ENCODE results near the gene FNDC3B.

Gene FNDC3B

GRCh38 chr3:172339892-172340291, 300.5 kb downstream of the FNDC3B start:
- Histone ChIP-seq H3F3A (ENCODE audit: low read depth) (no peaks in the 10 kb centered on the region), H3K36me3 (ENCODE audit: insufficient read depth, low read length) (peaks cover 24% of the 10 kb centered on the region; the same call in 1 of the 2 replicates)

DNA sequence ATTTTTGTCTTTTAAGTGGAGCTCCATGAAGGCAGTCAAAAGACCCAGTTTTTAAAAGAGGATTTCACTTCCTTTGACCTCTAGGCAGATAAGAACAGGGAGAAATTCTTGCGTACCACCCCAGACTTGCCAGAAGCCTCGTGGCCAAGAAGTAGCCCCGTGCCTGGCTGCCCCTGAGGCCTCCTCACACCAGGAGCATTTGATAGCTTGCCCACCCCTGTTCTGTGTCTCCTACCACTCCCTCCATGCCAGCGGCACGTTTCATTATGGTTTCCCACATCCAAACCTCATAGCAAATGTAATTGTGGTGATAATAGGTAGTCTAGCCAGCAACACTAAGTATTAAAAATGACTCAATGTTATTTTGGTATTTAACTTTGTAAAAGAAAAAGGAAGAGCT, 301.2 kb downstream of the FNDC3B start:
- Histone ChIP-seq H3K4me2 (ENCODE audit: low read depth, low read length, poor library complexity, severe bottlenecking) (no peak overlapping the region), H2AFZ (ENCODE audit: low read length) (no peak overlapping the region), H3K36me3 (ENCODE audit: insufficient read depth, low read length) (peaks cover 26% of the 10 kb centered on the region; the same call in 1 of the 2 replicates), H3K9ac (ENCODE audit: low read depth, low read length, poor library complexity, severe bottlenecking) (no peak overlapping the region), H3K79me2 (ENCODE audit: insufficient read depth, low read length) (no peaks in the 10 kb centered on the region), H3K4me1 (ENCODE audit: insufficient read depth, low read length, poor library complexity, severe bottlenecking) (no peaks in the 10 kb centered on the region), H3F3A (ENCODE audit: low read depth) (no peaks in the 10 kb centered on the region), H3K9me2 (replicated peaks; ENCODE audit: low read depth, low read length) (no peaks in the 10 kb centered on the region), H4K20me1 (ENCODE audit: insufficient read depth, low read length, poor library complexity, severe bottlenecking) (no peaks in the 10 kb centered on the region), H3K27me3 (ENCODE audit: insufficient read depth, low read length, poor library complexity, severe bottlenecking) (no peaks in the 10 kb centered on the region), H3K9me3 (ENCODE audit: insufficient read depth, low read depth, low read length) (no peaks in the 10 kb centered on the region), H3K4me3 (ENCODE audit: low read length, poor library complexity, severe bottlenecking) (no peak overlapping the region)
- TF ChIP-seq, protein P1, sequence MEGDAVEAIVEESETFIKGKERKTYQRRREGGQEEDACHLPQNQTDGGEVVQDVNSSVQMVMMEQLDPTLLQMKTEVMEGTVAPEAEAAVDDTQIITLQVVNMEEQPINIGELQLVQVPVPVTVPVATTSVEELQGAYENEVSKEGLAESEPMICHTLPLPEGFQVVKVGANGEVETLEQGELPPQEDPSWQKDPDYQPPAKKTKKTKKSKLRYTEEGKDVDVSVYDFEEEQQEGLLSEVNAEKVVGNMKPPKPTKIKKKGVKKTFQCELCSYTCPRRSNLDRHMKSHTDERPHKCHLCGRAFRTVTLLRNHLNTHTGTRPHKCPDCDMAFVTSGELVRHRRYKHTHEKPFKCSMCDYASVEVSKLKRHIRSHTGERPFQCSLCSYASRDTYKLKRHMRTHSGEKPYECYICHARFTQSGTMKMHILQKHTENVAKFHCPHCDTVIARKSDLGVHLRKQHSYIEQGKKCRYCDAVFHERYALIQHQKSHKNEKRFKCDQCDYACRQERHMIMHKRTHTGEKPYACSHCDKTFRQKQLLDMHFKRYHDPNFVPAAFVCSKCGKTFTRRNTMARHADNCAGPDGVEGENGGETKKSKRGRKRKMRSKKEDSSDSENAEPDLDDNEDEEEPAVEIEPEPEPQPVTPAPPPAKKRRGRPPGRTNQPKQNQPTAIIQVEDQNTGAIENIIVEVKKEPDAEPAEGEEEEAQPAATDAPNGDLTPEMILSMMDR (conservative IDR thresholded peaks at IDR 0.05; ENCODE audit: low read length), result no peak
- no peak for TF ChIP-seq EZH2phosphoT487 (IDR thresholded peaks at IDR 0.05; ENCODE audit: borderline replicate concordance)

More at GRCh38 chr3:172339892-172340291, 300.5 kb downstream of the FNDC3B start:
- no peaks in the 10 kb centered on the region for H3K9me2 ChIP-seq (replicated peaks; ENCODE audit: low read depth, low read length)
- no peak overlapping the region for H3K4me2 ChIP-seq (ENCODE audit: low read depth, low read length, poor library complexity, severe bottlenecking)
- H3K4me1 ChIP-seq (ENCODE audit: insufficient read depth, low read length, poor library complexity, severe bottlenecking), result no peaks in the 10 kb centered on the region
- H3K4me3 ChIP-seq (ENCODE audit: low read length, poor library complexity, severe bottlenecking), result no peak overlapping the region
- H3K27me3 ChIP-seq (ENCODE audit: insufficient read depth, low read length, poor library complexity, severe bottlenecking), result no peaks in the 10 kb centered on the region
- no peaks in the 10 kb centered on the region for H4K20me1 ChIP-seq (ENCODE audit: insufficient read depth, low read length, poor library complexity, severe bottlenecking)
- H3K9ac ChIP-seq (ENCODE audit: low read depth, low read length, poor library complexity, severe bottlenecking), result no peak overlapping the region
- no peak overlapping the region for H2AFZ ChIP-seq (ENCODE audit: low read length)
- no peak for TF ChIP-seq EZH2phosphoT487 (IDR thresholded peaks at IDR 0.05; ENCODE audit: borderline replicate concordance)
- TF ChIP-seq, protein P1 (conservative IDR thresholded peaks at IDR 0.05; ENCODE audit: low read length), result no peak
- H3K9me3 ChIP-seq (ENCODE audit: insufficient read depth, low read depth, low read length), result no peaks in the 10 kb centered on the region
- no peaks in the 10 kb centered on the region for H3K79me2 ChIP-seq (ENCODE audit: insufficient read depth, low read length)

DNA sequence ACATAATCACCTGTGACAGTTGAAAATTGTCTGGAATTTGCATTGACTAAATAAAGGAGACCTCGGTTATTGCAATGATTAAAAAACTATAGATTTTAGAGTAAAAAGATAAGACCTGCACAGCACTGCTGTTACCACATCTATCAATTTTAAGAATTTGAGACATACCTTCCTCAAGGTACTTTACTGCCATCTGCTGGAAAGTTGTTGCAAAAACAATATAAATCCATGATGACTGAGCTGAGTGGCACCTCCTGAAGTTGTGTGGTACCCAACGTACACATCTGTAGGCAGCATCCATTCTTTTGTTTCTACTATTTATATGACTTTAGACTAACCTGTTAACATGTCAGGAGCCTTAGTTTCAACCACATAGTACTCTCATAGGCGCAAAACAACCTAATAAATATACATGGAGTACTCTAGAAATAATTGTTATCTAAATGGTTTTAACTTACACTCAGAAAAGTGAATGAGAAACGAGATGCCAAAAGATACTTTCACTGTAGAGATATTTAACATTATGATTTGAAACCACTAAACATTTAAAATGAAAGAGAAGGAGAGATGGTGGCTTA, 302.2 kb downstream of the FNDC3B start:
- H3F3A ChIP-seq (ENCODE audit: low read depth), result no peaks in the 10 kb centered on the region
- no peaks in the 10 kb centered on the region for H3K4me1 ChIP-seq (ENCODE audit: insufficient read depth, low read length, poor library complexity, severe bottlenecking)
- no peak overlapping the region for H3K4me2 ChIP-seq (ENCODE audit: low read depth, low read length, poor library complexity, severe bottlenecking)
- TF ChIP-seq, protein P1 (conservative IDR thresholded peaks at IDR 0.05; ENCODE audit: low read length), result peak; percentile 75
- no peak for TF ChIP-seq EZH2phosphoT487 (IDR thresholded peaks at IDR 0.05; ENCODE audit: borderline replicate concordance)
- H2AFZ ChIP-seq (ENCODE audit: low read length), result no peak overlapping the region
- no peak overlapping the region for H3K9ac ChIP-seq (ENCODE audit: low read depth, low read length, poor library complexity, severe bottlenecking)
- no peaks in the 10 kb centered on the region for H3K79me2 ChIP-seq (ENCODE audit: insufficient read depth, low read length)
- H3K9me2 ChIP-seq (replicated peaks; ENCODE audit: low read depth, low read length), result no peaks in the 10 kb centered on the region
- H3K27me3 ChIP-seq (ENCODE audit: insufficient read depth, low read length, poor library complexity, severe bottlenecking), result no peaks in the 10 kb centered on the region
- H4K20me1 ChIP-seq (ENCODE audit: insufficient read depth, low read length, poor library complexity, severe bottlenecking), result no peaks in the 10 kb centered on the region
- H3K9me3 ChIP-seq (ENCODE audit: insufficient read depth, low read depth, low read length), result no peaks in the 10 kb centered on the region
- no peak overlapping the region for H3K4me3 ChIP-seq (ENCODE audit: low read length, poor library complexity, severe bottlenecking)
- peaks cover 34% of the 10 kb centered on the region; the same call in 1 of the 2 replicates for H3K36me3 ChIP-seq (ENCODE audit: insufficient read depth, low read length)

Data from Loucy (cell line).